GM23248 (cell line): ENCODE results near the gene CHERP. TPM values are rescaled to one million over a fixed set of nuclear protein-coding genes. Genes with fewer than 3 reads are reported as not detected.
"Not testable (repeated sequence)": the region's sequence is repeated elsewhere in the genome, so short reads cannot be mapped to it uniquely, and the experiment has no call there.

ENCODE experiments used
- DNase-seq: peaks from one replicate; pipeline ENCODE4 v3.0.0-alpha.2; 2015
- H2AFZ ChIP-seq: fragments of 200-600 bp; sonication (generic); 2 replicates; pipeline ENCODE4 v1.6.1; 2016; ENCODE audit warnings: antibody characterized with exemption
- H3F3A ChIP-seq: fragments of 200-600 bp; sonication (generic); 2 replicates; pipeline ENCODE4 v1.6.1; 2016; ENCODE audit warnings: mild to moderate bottlenecking, antibody characterized with exemption, mixed run types; ENCODE audit not compliant: insufficient read depth
- H3K27ac ChIP-seq: fragments of 200-600 bp; sonication (generic); 2 replicates; pipeline ENCODE4 v1.5.1; 2016; ENCODE audit warnings: mild to moderate bottlenecking
- H3K27me3 ChIP-seq: fragments of 200-600 bp; sonication (generic); replicated peaks from 2 replicates; pipeline ENCODE4 v1.6.1; 2016; ENCODE audit warnings: mild to moderate bottlenecking; ENCODE audit not compliant: insufficient read depth
- H3K36me3 ChIP-seq: fragments of 200-600 bp; sonication (generic); 2 replicates; pipeline ENCODE4 v1.6.1; 2016; ENCODE audit warnings: low read depth, mild to moderate bottlenecking
- H3K4me1 ChIP-seq: fragments of 200-600 bp; sonication (generic); 2 replicates; pipeline ENCODE4 v1.6.1; 2016; ENCODE audit warnings: mild to moderate bottlenecking; ENCODE audit not compliant: insufficient read depth
- H3K4me2 ChIP-seq: fragments of 200-600 bp; sonication (generic); one replicate; pipeline ENCODE4 v1.6.1; 2016; ENCODE audit warnings: mild to moderate bottlenecking; ENCODE audit not compliant: unreplicated experiment
- H3K4me3 ChIP-seq: fragments of 200-600 bp; sonication (generic); 2 replicates; pipeline ENCODE4 v1.5.1; 2016; ENCODE audit warnings: mild to moderate bottlenecking
- H3K79me2 ChIP-seq: fragments of 200-600 bp; sonication (generic); 2 replicates; pipeline ENCODE4 v1.6.1; 2016; ENCODE audit warnings: mild to moderate bottlenecking; ENCODE audit not compliant: insufficient read depth
- H3K9ac ChIP-seq: fragments of 200-600 bp; sonication (generic); 2 replicates; pipeline ENCODE4 v1.6.1; 2016; ENCODE audit warnings: mild to moderate bottlenecking
- H3K9me2 ChIP-seq: fragments of 200-600 bp; sonication (generic); 2 replicates; pipeline ENCODE4 v1.6.1; 2016; ENCODE audit warnings: mixed run types, mild to moderate bottlenecking, moderate library complexity; ENCODE audit not compliant: insufficient read depth
- H3K9me3 ChIP-seq: fragments of 200-600 bp; sonication (generic); one replicate; pipeline ENCODE4 v1.6.1; 2017; ENCODE audit warnings: low read depth
- H4K20me1 ChIP-seq: fragments of 200-600 bp; sonication (generic); 2 replicates; pipeline ENCODE4 v1.6.0; 2016; ENCODE audit not compliant: insufficient read depth
- EZH2 ChIP-seq: fragments of 200-600 bp; sonication (generic); IDR thresholded peaks from 2 replicates; pipeline ENCODE4 v1.6.1; 2018; ENCODE audit warnings: antibody characterized with exemption, mild to moderate bottlenecking; ENCODE audit not compliant: insufficient read depth, poor library complexity, severe bottlenecking
- EZH2phosphoT487 ChIP-seq: fragments of 200-600 bp; sonication (generic); IDR thresholded peaks from 2 replicates; pipeline ENCODE4 v1.6.1; 2018; ENCODE audit warnings: antibody characterized with exemption, moderate library complexity, mild to moderate bottlenecking, low read depth; ENCODE audit not compliant: insufficient read depth
- WGBS, 2 experiments: methylation state at CpG; one replicate each; pipeline ENCODE4 v1.1.6; 2015 to 2017; ENCODE audit warnings: low lambda C conversion rate in 2 of 2, low coverage in 1 of 2; ENCODE audit errors: missing lambda C conversion rate in 2 of 2; 5-methylcytosine and 5-hydroxymethylcytosine counted together
- in situ Hi-C: fragments of 300-500 bp; cut with MboI; formaldehyde crosslinking; loops from 2 replicates; pipeline ENCODE4 v1.15.0; 2020
- polyA plus RNA-seq: library from polyadenylated mRNA; unstranded; fragments of >200 nt; fragmentation: Nextera tagmentation; extraction: Ambion mirVana; gene quantifications from 2 replicates; pipeline ENCODE4 v1.2.1, GENCODE V29; 2016
- total RNA-seq: library from RNA; depleted of rRNA; stranded (reverse); fragments of >200 nt; shearing (Covaris generic); gene quantifications from 2 replicates; pipeline ENCODE4 v1.2.3, GENCODE V29; 2014

The CHERP gene
- total and polyA plus RNA-seq, 2 experiments from 2014 or later: 1.4 to 16.8 TPM

- Histone ChIP-seq H3K9me3 (no peaks in the 10 kb centered on the region), H3K27ac (peak within 1 kb of the TSS; percentile 92), H2AFZ (peak within 1 kb of the TSS; percentile 96), H3K4me2 (peak within 1 kb of the TSS; percentile 70), H3K4me1 (0 out of 2 replicates have a peak, but pooled peaks cover 3% of the 10 kb centered on the region), H3K79me2 (peaks cover 40% of the 10 kb centered on the region), H3K4me3 (peak within 1 kb of the TSS; percentile 82), H3K27me3 (no peaks in the 10 kb centered on the region), H3K9ac (peak within 1 kb of the TSS; percentile 91), H3F3A (no peaks in the 10 kb centered on the region), H3K36me3 (no peaks in the 10 kb centered on the region), H4K20me1 (no peaks in the 10 kb centered on the region), H3K9me2 (no peaks in the 10 kb centered on the region)
- in situ Hi-C loops: no loop called here
- 2% methylated on average over 47 to 48 of the region's 52 CpGs for WGBS, 2 experiments
- no peak for TF ChIP-seq EZH2phosphoT487
- TF ChIP-seq EZH2: no peak
- peak; percentile 100 for DNase-seq
Measured at GRCh38 chr19:16495982-16496612, 46.1 kb downstream of the CHERP start, which contains the start of the genes C19orf44 and CALR3. Gene C19orf44 (plus strand): TSS chr19:16496394. CDS start chr19:16500793, 4,399 bp downstream. Gene CALR3 (minus strand): TSS chr19:16496167. CDS start chr19:16496129, 38 bp downstream.

GRCh38 chr19:16486476-16486875 lies 55.8 kb downstream of the CHERP start:
- H3F3A ChIP-seq, H4K20me1 ChIP-seq, H3K9ac ChIP-seq, H3K9me3 ChIP-seq, H3K4me2 ChIP-seq, in situ Hi-C loops, H3K27ac ChIP-seq, H3K27me3 ChIP-seq, H3K4me1 ChIP-seq, H3K9me2 ChIP-seq, H2AFZ ChIP-seq, DNase-seq, H3K79me2 ChIP-seq, H3K4me3 ChIP-seq, H3K36me3 ChIP-seq: not testable (repeated sequence)
- 76 to 81% methylated on average over 4 of the region's 4 CpGs for WGBS, 2 experiments

GRCh38 chr19:16482745-16483144 lies 59.5 kb downstream of the CHERP start:
- H3K4me1 ChIP-seq: no peaks in the 10 kb centered on the region
- H3K27me3 ChIP-seq: no peaks in the 10 kb centered on the region
- H3F3A ChIP-seq: no peaks in the 10 kb centered on the region
- H4K20me1 ChIP-seq: no peaks in the 10 kb centered on the region
- H3K9me2 ChIP-seq: no peaks in the 10 kb centered on the region
- no peak overlapping the region for H3K4me3 ChIP-seq
- TF ChIP-seq EZH2 (no peak), EZH2phosphoT487 (no peak)
- no peak overlapping the region for H3K4me2 ChIP-seq
- no peaks in the 10 kb centered on the region for H3K9me3 ChIP-seq
- H2AFZ ChIP-seq: no peak overlapping the region
- H3K36me3 ChIP-seq: no peaks in the 10 kb centered on the region
- no peak overlapping the region for H3K27ac ChIP-seq
- 74 to 78% methylated on average over 7 of the region's 7 CpGs for WGBS, 2 experiments
- in situ Hi-C loops: no loop called here
- DNase-seq: no peak
- no peaks in the 10 kb centered on the region for H3K79me2 ChIP-seq
- no peak overlapping the region for H3K9ac ChIP-seq

GRCh38 chr19:16477311-16477710 lies 64.9 kb downstream of the CHERP start:
- no peaks in the 10 kb centered on the region for H3K9me3 ChIP-seq
- H3K36me3 ChIP-seq: no peaks in the 10 kb centered on the region
- H3K4me3 ChIP-seq: no peak overlapping the region
- TF ChIP-seq EZH2phosphoT487 (no peak), EZH2 (no peak)
- DNase-seq: no peak
- no peaks in the 10 kb centered on the region for H4K20me1 ChIP-seq
- no peaks in the 10 kb centered on the region for H3K9me2 ChIP-seq
- H2AFZ ChIP-seq: no peak overlapping the region
- no peak overlapping the region for H3K4me2 ChIP-seq
- H3K27me3 ChIP-seq: no peaks in the 10 kb centered on the region
- H3F3A ChIP-seq: no peaks in the 10 kb centered on the region
- in situ Hi-C loops: no loop called here
- peaks cover 2% of the 10 kb centered on the region; the same call in 1 of the 2 replicates for H3K4me1 ChIP-seq
- H3K9ac ChIP-seq: no peak overlapping the region
- H3K79me2 ChIP-seq: no peaks in the 10 kb centered on the region
- no peak overlapping the region for H3K27ac ChIP-seq
- 94 to 95% methylated on average over 1 of the region's 1 CpG for WGBS, 2 experiments
